ENCODE data around the gene HIVEP2. TPM values are rescaled to one million over a fixed set of nuclear protein-coding genes. Genes with fewer than 3 reads are reported as not detected.
"Not testable (repeated sequence)": the region's sequence is repeated elsewhere in the genome, so short reads cannot be mapped to it uniquely, and the experiment has no call there.

The HIVEP2 gene, protein sequence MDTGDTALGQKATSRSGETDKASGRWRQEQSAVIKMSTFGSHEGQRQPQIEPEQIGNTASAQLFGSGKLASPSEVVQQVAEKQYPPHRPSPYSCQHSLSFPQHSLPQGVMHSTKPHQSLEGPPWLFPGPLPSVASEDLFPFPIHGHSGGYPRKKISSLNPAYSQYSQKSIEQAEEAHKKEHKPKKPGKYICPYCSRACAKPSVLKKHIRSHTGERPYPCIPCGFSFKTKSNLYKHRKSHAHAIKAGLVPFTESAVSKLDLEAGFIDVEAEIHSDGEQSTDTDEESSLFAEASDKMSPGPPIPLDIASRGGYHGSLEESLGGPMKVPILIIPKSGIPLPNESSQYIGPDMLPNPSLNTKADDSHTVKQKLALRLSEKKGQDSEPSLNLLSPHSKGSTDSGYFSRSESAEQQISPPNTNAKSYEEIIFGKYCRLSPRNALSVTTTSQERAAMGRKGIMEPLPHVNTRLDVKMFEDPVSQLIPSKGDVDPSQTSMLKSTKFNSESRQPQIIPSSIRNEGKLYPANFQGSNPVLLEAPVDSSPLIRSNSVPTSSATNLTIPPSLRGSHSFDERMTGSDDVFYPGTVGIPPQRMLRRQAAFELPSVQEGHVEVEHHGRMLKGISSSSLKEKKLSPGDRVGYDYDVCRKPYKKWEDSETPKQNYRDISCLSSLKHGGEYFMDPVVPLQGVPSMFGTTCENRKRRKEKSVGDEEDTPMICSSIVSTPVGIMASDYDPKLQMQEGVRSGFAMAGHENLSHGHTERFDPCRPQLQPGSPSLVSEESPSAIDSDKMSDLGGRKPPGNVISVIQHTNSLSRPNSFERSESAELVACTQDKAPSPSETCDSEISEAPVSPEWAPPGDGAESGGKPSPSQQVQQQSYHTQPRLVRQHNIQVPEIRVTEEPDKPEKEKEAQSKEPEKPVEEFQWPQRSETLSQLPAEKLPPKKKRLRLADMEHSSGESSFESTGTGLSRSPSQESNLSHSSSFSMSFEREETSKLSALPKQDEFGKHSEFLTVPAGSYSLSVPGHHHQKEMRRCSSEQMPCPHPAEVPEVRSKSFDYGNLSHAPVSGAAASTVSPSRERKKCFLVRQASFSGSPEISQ (N-terminal part only)
- total RNA-seq: 12.8 TPM
- long read RNA-seq, partial matches to known transcripts: 6 of 13 reads
- long read RNA-seq, other reads (novel, unspliced or antisense): 7 of 13 reads

DNA sequence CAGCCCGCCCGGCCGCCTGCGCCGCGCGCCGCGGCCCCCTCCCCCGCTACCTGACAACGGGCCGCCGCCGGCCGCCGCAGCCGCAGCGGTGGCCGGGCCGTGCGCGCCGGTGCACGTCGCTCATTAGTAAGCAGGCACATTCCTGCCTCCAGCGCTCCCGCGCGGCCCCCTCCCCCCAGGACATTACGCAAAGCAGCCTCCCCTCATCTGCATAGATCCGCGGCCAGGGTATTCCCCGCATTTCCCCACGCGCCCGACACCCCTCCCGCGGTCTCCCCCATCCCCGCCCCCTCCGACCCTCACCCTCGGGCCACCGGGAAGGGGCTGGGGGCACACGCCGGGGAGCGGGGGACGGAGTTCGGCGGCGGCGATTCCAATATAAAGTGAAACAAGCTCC lies at the start of gene HIVEP2:
HIVEP2 (minus strand) TSS at position 128 of the 397 bp plus-strand sequence. CDS start 170,438 bp downstream, outside the sequence.
- intact Hi-C loops (cut with DNase I): loop anchor here (5.0 kb wide), 1 partner anchor 58 kb away; no protein-coding TSS in a partner anchor
- ATAC-seq (ENCODE audit: poor library complexity): peak; percentile 43
- DNase-seq: peak; percentile 91

DNA sequence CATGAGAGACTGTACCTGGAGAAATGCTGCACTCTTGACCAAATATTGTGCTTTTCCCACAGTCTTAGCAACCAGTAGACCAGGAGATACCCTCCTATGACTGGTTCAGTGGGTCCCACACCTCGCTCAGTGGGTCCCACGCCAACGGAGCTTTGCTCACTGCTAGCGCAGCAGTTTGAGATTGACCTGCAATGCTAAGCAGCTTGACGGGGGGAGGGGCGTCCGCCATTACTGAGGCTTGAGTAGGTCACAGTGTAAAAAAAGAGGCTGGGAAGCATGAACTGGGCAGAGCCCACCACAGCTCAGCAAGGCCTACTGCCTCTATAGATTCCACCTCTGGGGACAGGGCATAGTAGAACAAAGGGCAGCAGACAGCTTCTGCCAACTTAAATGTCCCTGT lies 49.0 kb upstream of the HIVEP2 start:
- DNase-seq (no peak), ATAC-seq (ENCODE audit: poor library complexity) (no peak)
- intact Hi-C loops (cut with DNase I): no loop called here

DNA sequence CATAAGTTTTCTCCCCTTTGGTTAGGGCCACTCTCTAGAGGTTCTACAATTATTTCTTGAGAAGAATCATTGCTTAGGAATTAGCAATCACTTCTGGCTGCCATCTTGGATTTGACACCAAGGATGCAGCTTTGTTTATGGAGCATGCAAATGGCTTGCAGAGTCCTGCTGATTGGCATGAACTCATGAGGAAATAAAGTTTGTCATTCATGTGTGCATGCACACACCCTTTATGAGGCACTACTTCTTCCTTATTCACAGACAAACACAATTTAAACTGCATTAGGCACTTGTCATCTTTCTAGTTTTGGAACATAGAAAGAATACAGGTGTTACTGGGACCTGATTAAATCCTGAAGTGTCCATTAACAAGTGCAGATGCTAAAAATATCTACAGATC lies 42.5 kb upstream of the HIVEP2 start:
- ATAC-seq (ENCODE audit: poor library complexity) (no peak), DNase-seq (no peak)
- intact Hi-C loops (cut with DNase I): no loop called here

DNA sequence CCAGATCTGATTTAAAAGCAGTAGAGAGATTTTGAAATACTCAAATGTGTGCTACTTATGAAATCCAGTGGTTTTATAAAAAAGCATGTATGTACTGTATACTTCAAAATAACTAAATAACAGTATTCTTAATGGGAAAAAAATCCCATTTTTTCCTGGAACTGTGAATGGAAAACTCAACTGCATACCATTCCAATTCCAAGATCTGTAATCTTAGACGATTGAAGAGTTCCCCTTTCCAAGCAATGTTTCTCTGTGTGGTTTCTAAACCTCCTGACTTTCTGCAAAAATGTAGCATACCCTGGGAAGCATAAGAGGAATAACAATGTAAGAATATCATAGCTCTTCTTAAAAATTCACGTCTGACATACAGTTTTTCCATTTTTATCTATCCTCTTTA lies 40.3 kb upstream of the HIVEP2 start:
- intact Hi-C loops (cut with DNase I): no loop called here
- ATAC-seq (ENCODE audit: poor library complexity) (no peak), DNase-seq (no peak)

DNA sequence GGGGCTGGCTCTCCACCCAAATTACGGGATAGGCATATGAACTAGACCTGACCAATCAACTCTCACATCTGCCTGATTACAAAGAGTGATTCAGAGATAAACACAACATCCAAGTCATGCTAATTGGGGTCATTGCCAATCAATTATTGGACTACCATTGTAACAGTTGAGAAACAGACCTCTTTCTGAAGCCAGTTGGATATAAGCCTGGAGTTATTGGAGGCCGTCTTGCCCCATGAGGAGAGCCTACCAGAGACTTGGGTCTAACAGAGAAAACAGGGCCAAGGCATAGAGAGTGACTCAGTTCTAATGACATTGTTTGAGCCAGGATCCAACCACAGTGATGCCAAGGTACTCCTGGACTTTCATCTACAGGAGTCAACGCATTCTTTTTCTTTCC lies 39.4 kb upstream of the HIVEP2 start:
- no peak for ATAC-seq (ENCODE audit: poor library complexity)
- DNase-seq: no peak
- intact Hi-C loops (cut with DNase I): no loop called here

DNA sequence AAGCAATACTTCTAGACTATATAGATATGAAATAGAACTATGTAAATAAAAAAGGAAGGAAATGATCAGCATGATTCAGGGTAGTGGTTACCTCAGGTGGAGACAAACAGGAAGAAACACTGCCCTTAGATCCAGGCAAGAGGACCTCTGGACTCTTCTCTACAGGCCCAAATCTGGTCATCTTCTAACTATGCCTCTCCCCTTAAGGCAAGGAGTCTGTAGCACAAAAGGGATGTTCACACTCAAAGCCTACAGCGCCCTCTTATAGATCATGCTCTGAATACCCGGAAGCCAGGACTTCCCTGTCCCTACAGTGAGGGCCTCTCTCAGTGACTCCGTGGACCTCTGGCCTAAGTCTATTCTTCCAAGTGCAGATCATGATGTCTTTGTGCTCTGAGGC lies 30.4 kb upstream of the HIVEP2 start:
- DNase-seq: no peak
- intact Hi-C loops (cut with DNase I): no loop called here
- ATAC-seq (ENCODE audit: poor library complexity): no peak

DNA sequence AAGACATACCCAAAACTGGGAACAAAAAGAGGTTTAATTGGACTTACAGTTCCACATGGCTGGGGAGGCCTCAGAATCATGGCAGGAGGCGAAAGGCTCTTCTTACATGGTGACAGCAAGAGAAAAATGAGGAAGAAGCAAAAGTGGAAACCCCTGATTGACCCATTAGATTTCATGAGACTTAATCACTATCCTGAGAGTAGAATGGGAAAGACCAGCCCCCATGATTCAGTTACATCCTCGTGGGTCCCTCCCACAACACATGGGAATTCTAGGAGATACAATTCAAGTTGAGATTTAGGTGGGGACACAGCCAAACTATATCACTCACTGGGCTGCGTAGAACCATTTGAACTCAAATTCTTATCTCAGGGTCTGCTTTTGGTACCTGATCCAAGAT lies 26.0 kb upstream of the HIVEP2 start:
- intact Hi-C loops (cut with DNase I); DNase-seq; ATAC-seq (ENCODE audit: poor library complexity): not testable (repeated sequence)

DNA sequence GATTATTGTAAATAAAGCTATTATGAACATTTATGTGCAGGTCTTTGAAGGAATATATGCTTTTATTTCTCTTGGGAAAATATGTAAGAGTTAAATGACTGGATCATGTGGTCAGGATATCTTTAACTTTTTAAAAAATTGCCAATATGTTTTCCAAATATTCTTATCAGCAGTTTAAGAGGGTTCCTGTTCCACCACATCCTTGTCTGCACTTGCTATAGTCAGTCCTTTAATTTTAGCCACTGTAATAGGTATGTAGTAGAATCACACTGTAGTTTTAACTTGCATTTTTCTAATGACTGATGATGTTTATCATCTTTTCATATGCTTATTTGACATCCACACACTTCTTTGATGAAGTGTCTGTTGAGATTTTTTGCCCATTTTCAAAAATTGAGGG lies 23.6 kb upstream of the HIVEP2 start:
- DNase-seq: no peak
- intact Hi-C loops (cut with DNase I): loop anchor here (10.0 kb wide), 1 partner anchor 56 kb away; no protein-coding TSS in a partner anchor
- ATAC-seq (ENCODE audit: poor library complexity): no peak

DNA sequence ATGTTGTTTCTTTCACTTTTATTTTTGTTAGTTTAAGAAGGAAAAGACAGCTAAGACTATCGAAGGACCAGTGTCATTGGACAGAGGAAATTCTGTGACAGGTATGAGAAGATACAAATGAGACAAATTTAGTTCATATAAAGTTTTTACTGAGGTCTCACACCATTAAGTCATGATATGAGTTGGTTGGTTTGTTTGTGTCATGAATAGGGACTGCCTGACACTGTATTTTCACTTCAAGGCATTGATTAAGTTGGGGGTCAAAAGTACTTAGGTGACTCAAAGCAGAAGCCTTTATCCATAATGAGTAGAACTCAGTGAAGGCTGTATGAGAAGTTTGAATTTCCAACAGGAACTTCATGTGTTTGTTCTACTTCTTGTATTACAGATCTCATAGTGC lies 21.3 kb upstream of the HIVEP2 start:
- no peak for ATAC-seq (ENCODE audit: poor library complexity)
- DNase-seq: no peak
- intact Hi-C loops (cut with DNase I): loop anchor here (10.0 kb wide), 1 partner anchor 59 kb away; no protein-coding TSS in a partner anchor

DNA sequence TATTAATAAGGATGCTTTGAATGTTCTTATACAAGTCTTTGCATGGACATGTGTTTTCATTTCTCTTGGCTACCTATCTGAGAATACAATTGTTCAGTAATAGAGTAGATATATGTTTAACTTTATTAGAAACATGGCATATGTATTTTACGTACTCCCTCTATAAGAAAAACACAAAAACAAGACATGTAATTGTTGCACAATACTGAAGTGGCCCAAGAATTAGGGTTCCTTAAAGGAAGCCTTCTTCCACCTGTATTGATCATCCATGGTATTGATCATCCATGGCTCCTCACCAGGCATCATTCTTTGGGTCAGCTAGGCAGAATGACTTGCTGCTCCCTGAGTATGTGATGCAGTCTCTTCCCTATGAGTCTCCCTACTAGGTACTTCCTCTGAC lies 20.2 kb upstream of the HIVEP2 start:
- ATAC-seq (ENCODE audit: poor library complexity): no peak
- DNase-seq: no peak
- intact Hi-C loops (cut with DNase I): loop anchor here (10.0 kb wide), 1 partner anchor 60 kb away; no protein-coding TSS in a partner anchor

DNA sequence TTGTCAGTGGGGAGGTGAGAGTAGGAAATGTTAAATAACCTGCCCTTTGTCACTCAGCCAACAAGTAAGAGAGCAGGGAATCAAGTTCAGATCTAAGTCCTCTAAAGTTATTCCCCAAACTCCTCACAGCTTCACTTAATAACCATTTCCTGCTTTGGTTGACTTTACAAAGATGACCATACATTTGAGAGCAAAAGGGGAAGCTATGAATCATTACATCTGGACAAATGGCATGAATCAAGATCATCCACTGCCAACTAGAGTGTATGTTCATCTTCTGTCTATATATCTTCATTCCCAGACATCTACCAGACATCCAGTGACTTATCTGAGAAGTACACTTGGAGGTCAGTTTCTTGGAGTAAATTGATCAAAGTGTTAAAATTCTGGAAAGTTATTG lies 15.1 kb upstream of the HIVEP2 start:
- DNase-seq (no peak), ATAC-seq (ENCODE audit: poor library complexity) (no peak)
- intact Hi-C loops (cut with DNase I): loop anchor here (10.0 kb wide), 1 partner anchor 65 kb away; no protein-coding TSS in a partner anchor

DNA sequence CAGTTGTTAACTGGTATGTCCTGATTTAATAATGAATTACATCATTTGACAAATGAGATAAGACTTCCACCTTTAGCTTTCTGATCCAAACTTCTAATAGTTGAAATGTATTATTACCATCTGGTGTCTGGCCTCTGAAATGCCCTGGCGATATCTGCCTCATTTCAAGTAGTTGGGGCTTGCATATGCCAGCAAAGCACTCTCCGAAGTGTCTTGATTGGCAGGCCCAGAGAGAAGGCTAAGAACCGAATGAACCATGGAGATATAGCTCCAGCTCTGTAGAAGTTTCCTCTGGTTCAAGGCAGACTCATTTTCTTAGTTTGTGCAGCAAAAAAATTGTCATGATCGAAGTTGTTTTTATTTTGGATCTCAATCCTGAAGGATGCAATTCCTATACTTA lies 13.4 kb upstream of the HIVEP2 start:
- peak; percentile 92 for ATAC-seq (ENCODE audit: poor library complexity)
- DNase-seq: no peak
- intact Hi-C loops (cut with DNase I): no loop called here

DNA sequence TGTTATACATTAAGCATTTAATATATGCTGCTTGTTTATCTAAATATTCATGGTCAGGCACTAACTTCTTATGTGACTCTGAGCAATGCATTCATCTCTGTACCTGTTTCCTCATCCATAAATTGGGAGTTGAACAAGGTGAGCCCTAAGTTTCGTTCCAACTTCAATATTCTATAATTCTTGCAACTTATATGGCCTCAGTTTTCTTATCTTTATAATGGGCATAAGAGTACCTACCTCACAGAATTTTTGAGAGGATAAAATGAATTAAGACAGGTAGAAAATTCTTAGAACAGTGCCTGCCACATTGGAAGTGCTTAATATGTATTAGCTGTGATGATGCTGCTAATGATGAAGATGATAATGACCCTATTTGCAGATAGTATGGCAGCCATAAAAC lies 11.8 kb upstream of the HIVEP2 start:
- ATAC-seq (ENCODE audit: poor library complexity): no peak
- intact Hi-C loops (cut with DNase I): no loop called here
- DNase-seq: no peak

DNA sequence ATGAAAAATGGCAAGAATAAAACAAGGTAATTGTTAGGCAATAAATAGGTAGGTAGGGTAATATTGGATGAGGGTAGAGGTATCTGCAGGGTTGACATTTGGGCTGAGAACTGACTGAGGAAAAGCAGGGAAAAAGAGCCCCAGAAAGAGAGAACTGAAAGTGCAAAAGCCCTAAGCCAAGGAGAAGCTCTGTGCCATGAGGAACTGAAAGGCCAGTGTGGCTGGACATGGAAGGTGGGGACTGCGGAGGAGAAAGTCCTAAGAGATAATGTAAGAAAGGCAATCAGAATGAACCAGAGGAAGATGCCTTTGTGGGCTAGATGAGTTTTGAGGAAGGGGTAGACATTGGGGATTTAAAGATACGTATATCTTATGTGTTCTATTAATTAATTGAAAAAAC lies 9.9 kb upstream of the HIVEP2 start:
- ATAC-seq (ENCODE audit: poor library complexity) (no peak), DNase-seq (no peak)
- intact Hi-C loops (cut with DNase I): no loop called here

DNA sequence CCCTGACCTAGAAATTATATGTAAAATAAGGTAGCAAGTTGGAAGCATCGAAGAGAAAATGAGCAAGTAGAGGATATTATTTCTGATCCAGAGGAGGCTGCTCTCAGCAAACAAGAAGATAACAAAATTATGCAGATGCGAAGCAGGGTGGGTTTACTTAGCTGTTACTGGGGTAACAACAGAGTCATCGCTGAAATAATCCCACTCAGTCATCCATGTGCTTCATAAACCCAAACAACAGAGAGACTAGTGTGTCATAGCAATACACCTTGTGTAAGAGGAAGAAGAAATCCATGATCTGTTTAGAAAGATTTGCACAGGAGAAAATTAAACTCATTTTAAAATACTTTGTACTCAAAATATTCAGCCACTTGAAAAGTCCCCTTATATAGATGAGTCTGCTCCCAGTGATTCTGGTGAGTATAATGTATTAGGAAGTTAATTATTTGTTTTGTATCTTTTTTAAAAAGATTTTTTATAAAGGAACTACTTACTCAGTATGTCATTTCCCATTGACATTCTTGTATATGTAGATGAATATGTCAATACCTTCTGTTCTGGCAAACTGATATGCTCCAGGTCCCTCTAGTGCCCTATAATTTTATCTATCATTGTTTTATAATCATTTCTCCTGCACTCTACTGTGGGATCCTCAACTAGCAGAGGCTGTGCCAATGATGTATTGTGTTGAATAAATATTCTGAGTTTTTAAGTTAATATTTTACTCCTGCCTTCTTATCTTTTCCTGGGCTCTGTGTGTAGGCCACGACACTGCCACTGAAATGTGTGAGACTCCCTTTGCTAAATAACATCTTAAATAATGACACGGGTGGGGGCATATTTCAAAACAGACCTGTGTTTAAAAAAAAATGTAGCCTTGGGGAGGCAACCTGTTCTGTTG lies 8.6 kb upstream of the HIVEP2 start:
- ATAC-seq (ENCODE audit: poor library complexity) (no peak), DNase-seq (no peak)
- intact Hi-C loops (cut with DNase I): no loop called here

DNA sequence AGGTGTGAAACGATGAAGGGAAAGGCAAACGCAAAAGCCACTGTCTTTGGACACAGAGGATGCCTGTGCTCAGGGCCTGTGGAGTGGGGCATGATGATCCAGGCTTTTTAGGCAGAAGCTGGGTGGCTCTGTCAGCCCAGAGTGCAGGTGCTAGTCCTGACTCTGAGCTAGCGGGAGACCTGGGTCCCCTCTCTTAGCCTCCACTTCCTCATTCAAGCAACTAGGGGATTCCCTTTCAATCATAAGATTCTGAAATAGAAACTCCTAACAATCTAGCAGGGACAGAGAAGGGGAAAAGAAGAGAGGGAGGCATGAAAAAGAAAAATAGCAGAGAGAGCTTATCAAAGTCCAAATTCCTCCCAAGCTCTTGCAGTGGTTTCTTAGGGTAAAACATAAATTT lies 7.6 kb upstream of the HIVEP2 start:
- ATAC-seq (ENCODE audit: poor library complexity) (no peak), DNase-seq (no peak)
- intact Hi-C loops (cut with DNase I): no loop called here

DNA sequence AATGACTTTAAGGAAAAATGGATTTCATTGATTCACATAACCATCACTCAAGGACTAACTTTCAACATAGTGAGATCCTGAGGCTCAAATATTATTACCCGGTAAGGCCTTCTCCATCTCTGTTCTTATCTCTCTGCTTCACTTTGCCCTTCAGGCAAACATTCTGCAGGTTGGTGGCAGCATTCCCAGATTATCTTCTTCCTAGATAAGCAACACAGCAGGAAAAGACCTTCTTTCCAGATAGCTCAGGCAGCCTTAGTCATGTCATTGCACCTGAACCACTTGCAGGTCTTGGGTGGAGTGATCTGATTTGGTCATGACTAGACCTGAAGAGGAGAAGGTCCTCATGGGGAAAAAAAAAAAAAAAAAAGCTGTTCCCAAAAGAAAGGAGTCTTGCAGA lies 5.3 kb upstream of the HIVEP2 start:
- intact Hi-C loops (cut with DNase I): no loop called here
- ATAC-seq (ENCODE audit: poor library complexity): no peak
- DNase-seq: no peak

Measured in Right ventricle myocardium superior (tissue), 1 donor.